A549 (cell line): ENCODE results near the gene LUC7L2.

Source experiments
- EP300 ChIP-seq, 2 experiments: fragments of >200 bp; sonication (Bioruptor Twin); formaldehyde crosslinking; IDR thresholded peaks; 2 replicates in 1 of 2; 3 replicates in 1 of 2; pipeline ENCODE4 v1.6.1; 2016 to 2017
- FOSL2 ChIP-seq, 2 experiments: fragments of 450-650 bp in 1 of 2; fragments of >200 bp in 1 of 2; sonication (Bioruptor Twin) in 1 of 2; formaldehyde crosslinking; IDR thresholded peaks; 2 replicates each; pipeline versions ENCODE4 v1.5.0 to v1.6.1; 2016 to 2020; ENCODE audit warnings: mild to moderate bottlenecking in 1 of 2, moderate library complexity in 1 of 2
- FOXS1 ChIP-seq: fragments of 250-450 bp; sonication (Bioruptor Pico); IDR thresholded peaks from 2 replicates; pipeline ENCODE4 v1.5.0; 2020; ENCODE audit warnings: mild to moderate bottlenecking, moderate library complexity
- POLR2A ChIP-seq: IDR thresholded peaks from 2 replicates; pipeline ENCODE4 v1.6.1; 2012; ENCODE audit warnings: mild to moderate bottlenecking, low read length
- TF ChIP-seq, protein P1 (sequence below): fragments of >200 bp; sonication (Bioruptor Twin); formaldehyde crosslinking; IDR thresholded peaks from 3 replicates; pipeline ENCODE4 v1.5.1; 2016
- TF ChIP-seq, protein P2 (sequence below): fragments of 450-650 bp; IDR thresholded peaks from 2 replicates; pipeline ENCODE4 v1.6.1; 2014; ENCODE audit warnings: antibody characterized with exemption
- TF ChIP-seq, protein P3 (sequence below): IDR thresholded peaks from 2 replicates; pipeline ENCODE4 v1.6.1; 2012
- TF ChIP-seq, protein P4 (sequence below): fragments of 200-600 bp; sonication (generic); IDR thresholded peaks from 2 replicates; pipeline ENCODE4 v1.6.1; 2016; ENCODE audit warnings: antibody characterized with exemption, mild to moderate bottlenecking, moderate library complexity

DNA sequence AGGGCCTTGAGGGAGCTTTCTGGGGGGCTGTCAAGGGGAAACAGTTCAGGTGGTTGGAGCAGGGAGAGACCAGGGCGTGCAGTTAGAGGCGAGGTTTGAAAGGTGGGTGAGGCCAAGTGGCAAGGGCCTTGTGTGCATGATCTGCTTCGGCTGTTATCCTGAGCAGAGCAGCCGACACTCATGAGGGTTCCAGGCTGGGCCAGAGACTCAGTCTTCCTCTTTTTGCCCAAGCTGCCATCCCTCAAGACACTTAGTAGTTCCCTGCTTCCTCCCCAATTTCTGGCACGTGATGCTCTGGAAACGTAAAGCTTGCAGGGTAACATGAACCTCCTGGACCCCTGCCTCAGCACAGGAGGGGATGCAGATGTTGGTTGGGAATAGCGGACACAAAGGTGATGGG lies 79.7 kb downstream of the LUC7L2 start:
- TF ChIP-seq, protein P1, sequence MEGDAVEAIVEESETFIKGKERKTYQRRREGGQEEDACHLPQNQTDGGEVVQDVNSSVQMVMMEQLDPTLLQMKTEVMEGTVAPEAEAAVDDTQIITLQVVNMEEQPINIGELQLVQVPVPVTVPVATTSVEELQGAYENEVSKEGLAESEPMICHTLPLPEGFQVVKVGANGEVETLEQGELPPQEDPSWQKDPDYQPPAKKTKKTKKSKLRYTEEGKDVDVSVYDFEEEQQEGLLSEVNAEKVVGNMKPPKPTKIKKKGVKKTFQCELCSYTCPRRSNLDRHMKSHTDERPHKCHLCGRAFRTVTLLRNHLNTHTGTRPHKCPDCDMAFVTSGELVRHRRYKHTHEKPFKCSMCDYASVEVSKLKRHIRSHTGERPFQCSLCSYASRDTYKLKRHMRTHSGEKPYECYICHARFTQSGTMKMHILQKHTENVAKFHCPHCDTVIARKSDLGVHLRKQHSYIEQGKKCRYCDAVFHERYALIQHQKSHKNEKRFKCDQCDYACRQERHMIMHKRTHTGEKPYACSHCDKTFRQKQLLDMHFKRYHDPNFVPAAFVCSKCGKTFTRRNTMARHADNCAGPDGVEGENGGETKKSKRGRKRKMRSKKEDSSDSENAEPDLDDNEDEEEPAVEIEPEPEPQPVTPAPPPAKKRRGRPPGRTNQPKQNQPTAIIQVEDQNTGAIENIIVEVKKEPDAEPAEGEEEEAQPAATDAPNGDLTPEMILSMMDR, result no peak
- no peak for TF ChIP-seq POLR2A
- TF ChIP-seq, protein P2, sequence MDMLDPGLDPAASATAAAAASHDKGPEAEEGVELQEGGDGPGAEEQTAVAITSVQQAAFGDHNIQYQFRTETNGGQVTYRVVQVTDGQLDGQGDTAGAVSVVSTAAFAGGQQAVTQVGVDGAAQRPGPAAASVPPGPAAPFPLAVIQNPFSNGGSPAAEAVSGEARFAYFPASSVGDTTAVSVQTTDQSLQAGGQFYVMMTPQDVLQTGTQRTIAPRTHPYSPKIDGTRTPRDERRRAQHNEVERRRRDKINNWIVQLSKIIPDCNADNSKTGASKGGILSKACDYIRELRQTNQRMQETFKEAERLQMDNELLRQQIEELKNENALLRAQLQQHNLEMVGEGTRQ, result no peak
- TF ChIP-seq FOXS1 (CRISPR knock-in tag), result no peak
- TF ChIP-seq EP300 (IDR thresholded peaks at IDR 0.05), result no peak
- TF ChIP-seq FOSL2 (IDR thresholded peaks at IDR 0.05), result no peak
- TF ChIP-seq FOSL2 (CRISPR knock-in tag; IDR thresholded peaks at IDR 0.05), result no peak
- TF ChIP-seq, protein P3, sequence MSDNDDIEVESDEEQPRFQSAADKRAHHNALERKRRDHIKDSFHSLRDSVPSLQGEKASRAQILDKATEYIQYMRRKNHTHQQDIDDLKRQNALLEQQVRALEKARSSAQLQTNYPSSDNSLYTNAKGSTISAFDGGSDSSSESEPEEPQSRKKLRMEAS, result no peak
- TF ChIP-seq, protein P4, sequence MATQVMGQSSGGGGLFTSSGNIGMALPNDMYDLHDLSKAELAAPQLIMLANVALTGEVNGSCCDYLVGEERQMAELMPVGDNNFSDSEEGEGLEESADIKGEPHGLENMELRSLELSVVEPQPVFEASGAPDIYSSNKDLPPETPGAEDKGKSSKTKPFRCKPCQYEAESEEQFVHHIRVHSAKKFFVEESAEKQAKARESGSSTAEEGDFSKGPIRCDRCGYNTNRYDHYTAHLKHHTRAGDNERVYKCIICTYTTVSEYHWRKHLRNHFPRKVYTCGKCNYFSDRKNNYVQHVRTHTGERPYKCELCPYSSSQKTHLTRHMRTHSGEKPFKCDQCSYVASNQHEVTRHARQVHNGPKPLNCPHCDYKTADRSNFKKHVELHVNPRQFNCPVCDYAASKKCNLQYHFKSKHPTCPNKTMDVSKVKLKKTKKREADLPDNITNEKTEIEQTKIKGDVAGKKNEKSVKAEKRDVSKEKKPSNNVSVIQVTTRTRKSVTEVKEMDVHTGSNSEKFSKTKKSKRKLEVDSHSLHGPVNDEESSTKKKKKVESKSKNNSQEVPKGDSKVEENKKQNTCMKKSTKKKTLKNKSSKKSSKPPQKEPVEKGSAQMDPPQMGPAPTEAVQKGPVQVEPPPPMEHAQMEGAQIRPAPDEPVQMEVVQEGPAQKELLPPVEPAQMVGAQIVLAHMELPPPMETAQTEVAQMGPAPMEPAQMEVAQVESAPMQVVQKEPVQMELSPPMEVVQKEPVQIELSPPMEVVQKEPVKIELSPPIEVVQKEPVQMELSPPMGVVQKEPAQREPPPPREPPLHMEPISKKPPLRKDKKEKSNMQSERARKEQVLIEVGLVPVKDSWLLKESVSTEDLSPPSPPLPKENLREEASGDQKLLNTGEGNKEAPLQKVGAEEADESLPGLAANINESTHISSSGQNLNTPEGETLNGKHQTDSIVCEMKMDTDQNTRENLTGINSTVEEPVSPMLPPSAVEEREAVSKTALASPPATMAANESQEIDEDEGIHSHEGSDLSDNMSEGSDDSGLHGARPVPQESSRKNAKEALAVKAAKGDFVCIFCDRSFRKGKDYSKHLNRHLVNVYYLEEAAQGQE, result no peak
